Vagina (tissue), 2 donors: ENCODE results near the gene CYP2D6. TPM values are rescaled to one million over a fixed set of nuclear protein-coding genes. Genes with fewer than 3 reads are reported as not detected.
"Not testable (repeated sequence)": the region's sequence is repeated elsewhere in the genome, so short reads cannot be mapped to it uniquely, and the experiment has no call there.

ENCODE experiments used
- DNase-seq, 2 donors: peaks; one replicate each; pipeline ENCODE4 v3.0.0-alpha.2; 2017; ENCODE audit errors: extremely low spot score in 2 of 2
- H3K27ac ChIP-seq: fragments of 200-600 bp; sonication (generic); one replicate; pipeline ENCODE4 v1.5.1; 2019
- H3K27me3 ChIP-seq: fragments of 200-600 bp; sonication (generic); one replicate; pipeline ENCODE4 v1.5.1; 2019
- H3K36me3 ChIP-seq, 2 donors: fragments of 200-600 bp; sonication (generic); one replicate each; pipeline ENCODE4 v1.5.1; 2017 to 2019
- H3K4me1 ChIP-seq: fragments of 200-600 bp; sonication (generic); one replicate; pipeline ENCODE4 v1.5.1; 2019
- H3K4me3 ChIP-seq, 2 donors: fragments of 200-600 bp; sonication (generic); 1 replicate in 1 of 2; 2 replicates in 1 of 2; pipeline ENCODE4 v1.5.1; 2016 to 2019
- H3K9me3 ChIP-seq: fragments of 200-600 bp; sonication (generic); one replicate; pipeline ENCODE4 v1.5.1; 2019
- CTCF ChIP-seq, 3 experiments: fragments of 450-650 bp in 2 of 3; fragments of 200-600 bp in 1 of 3; sonication (generic) in 1 of 3; IDR thresholded peaks; one replicate each; pipeline ENCODE4 v1.5.1; 2017 to 2019; ENCODE audit warnings: antibody characterized with exemption in 3 of 3, mild to moderate bottlenecking in 2 of 3, moderate library complexity in 2 of 3
- POLR2A ChIP-seq, 2 donors: fragments of 450-650 bp; IDR thresholded peaks; one replicate each; pipeline ENCODE4 v1.6.1; 2017; ENCODE audit warnings: antibody characterized with exemption in 2 of 2, mild to moderate bottlenecking in 2 of 2, moderate library complexity in 2 of 2
- POLR2AphosphoS5 ChIP-seq, 2 donors: sonication (generic); formaldehyde crosslinking; IDR thresholded peaks; one replicate each; pipeline ENCODE4 v1.9.0; 2017; ENCODE audit warnings: antibody characterized with exemption in 2 of 2, mild to moderate bottlenecking in 2 of 2, low read depth in 1 of 2; ENCODE audit not compliant: insufficient read depth in 1 of 2
- intact Hi-C: fragments of 100-400 bp; cut with DNase I; formaldehyde crosslinking; loops from one replicate; pipeline ENCODE4 v1.15.1; 2023
- total RNA-seq: library from RNA; depleted of rRNA; stranded (reverse); fragments of >200 nt; gene quantifications from one replicate; pipeline ENCODE4 v1.2.3, GENCODE V29; 2016

The CYP2D6 gene
- total RNA-seq, 1 donor from 2014 or later: 1.7 TPM

- Histone ChIP-seq H3K9me3 (no peaks in the 10 kb centered on the region), H3K4me1 (no peaks in the 10 kb centered on the region), H3K36me3 (no peaks in the 10 kb centered on the region), H3K4me3 (no peak overlapping the region), H3K27me3 (no peaks in the 10 kb centered on the region), H3K27ac (no peak overlapping the region)
- no peak for DNase-seq
- intact Hi-C loops: no loop called here
- no peak for TF ChIP-seq CTCF (IDR thresholded peaks at IDR 0.05)
- TF ChIP-seq POLR2A (IDR thresholded peaks at IDR 0.05): no peak
- TF ChIP-seq POLR2AphosphoS5 (IDR thresholded peaks at IDR 0.05; ENCODE audit: insufficient read depth in 1 of 2, low read depth in 1 of 2): no peak
These were observed 14.6 kb upstream of the CYP2D6 start for GRCh38 chr22:42145175-42145574.

DNA sequence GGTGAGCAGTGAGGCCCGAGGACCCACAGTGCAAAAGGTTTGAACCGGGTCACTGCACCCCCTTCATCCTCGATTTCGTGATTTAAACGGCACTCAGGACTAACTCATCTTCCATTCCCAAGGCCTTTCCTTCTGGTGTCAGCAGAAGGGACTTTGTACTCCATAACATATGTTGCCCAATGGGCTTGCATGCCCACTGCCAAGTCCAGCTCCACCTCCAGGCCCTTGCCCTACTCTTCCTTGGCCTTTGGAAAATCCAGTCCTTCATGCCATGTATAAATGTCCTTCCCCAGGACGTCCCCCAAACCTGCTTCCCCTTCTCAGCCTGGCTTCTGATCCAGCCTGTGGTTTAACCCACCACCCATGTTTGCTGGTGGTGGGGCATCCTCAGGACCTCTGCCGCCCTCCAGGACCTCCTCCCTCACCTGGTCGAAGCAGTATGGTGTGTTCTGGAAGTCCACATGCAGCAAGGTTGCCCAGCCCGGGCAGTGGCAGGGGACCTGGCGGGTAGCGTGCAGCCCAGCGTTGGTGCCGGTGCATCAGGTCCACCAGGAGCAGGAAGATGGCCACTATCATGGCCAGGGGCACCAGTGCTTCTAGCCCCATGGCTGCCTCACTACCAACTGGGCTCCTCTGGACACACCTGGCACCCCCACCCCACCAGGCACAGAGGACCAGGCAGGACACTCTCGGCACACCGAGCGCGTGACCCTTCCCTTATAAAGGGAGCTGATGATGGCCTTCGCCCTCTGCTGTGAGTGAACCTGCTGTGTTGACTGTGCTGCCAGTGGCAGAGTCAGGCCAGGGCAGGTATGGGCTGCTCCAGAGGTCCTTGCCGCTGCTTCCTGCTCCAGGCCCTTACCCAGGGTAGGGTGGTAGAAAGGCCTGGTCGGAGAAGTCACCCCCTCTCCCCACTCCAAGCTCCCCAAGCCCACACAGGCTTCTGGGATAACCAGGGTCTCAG, 13.5 kb upstream of the CYP2D6 start:
- DNase-seq, H3K4me3 ChIP-seq, H3K4me1 ChIP-seq, H3K9me3 ChIP-seq, intact Hi-C loops, H3K27me3 ChIP-seq, H3K36me3 ChIP-seq, H3K27ac ChIP-seq: not testable (repeated sequence)

GRCh38 chr22:42142771-42143461, 12.3 kb upstream of the CYP2D6 start:
- Histone ChIP-seq H3K4me1 (no peaks in the 10 kb centered on the region), H3K9me3 (no peaks in the 10 kb centered on the region), H3K27ac (no peak overlapping the region), H3K36me3 (no peaks in the 10 kb centered on the region), H3K27me3 (no peaks in the 10 kb centered on the region), H3K4me3 (no peak overlapping the region)
- intact Hi-C loops: no loop called here
- TF ChIP-seq POLR2A (IDR thresholded peaks at IDR 0.05) (no peak), POLR2AphosphoS5 (IDR thresholded peaks at IDR 0.05; ENCODE audit: insufficient read depth in 1 of 2, low read depth in 1 of 2) (no peak), CTCF (IDR thresholded peaks at IDR 0.05) (no peak)
- DNase-seq: no peak

GRCh38 chr22:42141307-42142057, 10.9 kb upstream of the CYP2D6 start:
- intact Hi-C loops, H3K36me3 ChIP-seq, H3K27me3 ChIP-seq, DNase-seq, H3K9me3 ChIP-seq, H3K27ac ChIP-seq, H3K4me1 ChIP-seq, H3K4me3 ChIP-seq: not testable (repeated sequence)

- H3K27me3 ChIP-seq, DNase-seq, H3K4me3 ChIP-seq, intact Hi-C loops, H3K4me1 ChIP-seq, H3K27ac ChIP-seq, H3K36me3 ChIP-seq, H3K9me3 ChIP-seq: not testable (repeated sequence)
These were observed 9.5 kb upstream of the CYP2D6 start for GRCh38 chr22:42140153-42140552.

- DNase-seq, H3K36me3 ChIP-seq, H3K4me1 ChIP-seq, H3K4me3 ChIP-seq, H3K27me3 ChIP-seq, H3K27ac ChIP-seq, H3K9me3 ChIP-seq, intact Hi-C loops: not testable (repeated sequence)
These were observed 8.9 kb upstream of the CYP2D6 start for GRCh38 chr22:42139508-42139907.
